ENCODE measurements around the gene LPAR5. TPM values are rescaled to one million over a fixed set of nuclear protein-coding genes. Genes with fewer than 3 reads are reported as not detected.
A peak's percentile ranks its signal among the peaks of the same experiment; 100 is the strongest.

Gene LPAR5
- total RNA-seq, 2 experiments from 2014 or later = 4.7 to 4.8 TPM

- ChIA-PET CTCF (interaction anchor here (0.6 to 1.3 kb wide), 2 partner anchors 27 to 184 kb away, joined by 3 read pairs; no protein-coding TSS in a partner anchor), POLR2A (no interaction called here)
- Mint-ChIP-seq H3K27me3 (no peaks in the 10 kb centered on the region), H3K4me3 (no peak overlapping the region), H3K27ac (no peak overlapping the region), H3K4me1 (ENCODE audit: low read depth) (no peaks in the 10 kb centered on the region), H3K36me3 (peaks cover 30% of the 10 kb centered on the region), H3K9me3 (no peaks in the 10 kb centered on the region)
- intact Hi-C loops (cut with micrococcal nuclease) = no loop called here
- DNase-seq = no peak
Measured at GRCh38 chr12:6652391-6652790, 16.6 kb upstream of the LPAR5 start.

- CTCF ChIA-PET = no interaction called here
- DNase-seq = no peak
- Mint-ChIP-seq H3K4me1 (ENCODE audit: low read depth) (peaks cover 5% of the 10 kb centered on the region), H3K9me3 (no peaks in the 10 kb centered on the region), H3K4me3 (no peak overlapping the region), H3K36me3 (peaks cover 34% of the 10 kb centered on the region), H3K27ac (no peak overlapping the region), H3K27me3 (no peaks in the 10 kb centered on the region)
- POLR2A ChIA-PET = no interaction called here
- intact Hi-C loops (cut with micrococcal nuclease) = no loop called here
Measured at GRCh38 chr12:6650832-6651231, 15.1 kb upstream of the LPAR5 start.

GRCh38 chr12:6647083-6647604 is 11.4 kb upstream of the LPAR5 start, which contains the start of gene ACRBP:
ACRBP (minus strand) TSS chr12:6647432; CDS start chr12:6647366, 66 bp downstream.
- ChIA-PET POLR2A (no interaction called here), CTCF (interaction anchor here (0.9 kb wide), 1 partner anchor 226 kb away, joined by 3 read pairs; the partner anchor contains the start of gene SPSB2)
- H3K27ac Mint-ChIP-seq = no peak within 1 kb of the TSS
- H3K9me3 Mint-ChIP-seq = peaks cover 18% of the 10 kb centered on the region
- DNase-seq = peak; percentile 53
- H3K36me3 Mint-ChIP-seq = peaks cover 38% of the 10 kb centered on the region
- H3K4me1 Mint-ChIP-seq (ENCODE audit: low read depth) = peaks cover 5% of the 10 kb centered on the region
- peak within 1 kb of the TSS; percentile 56 for H3K4me3 Mint-ChIP-seq
- no peaks in the 10 kb centered on the region for H3K27me3 Mint-ChIP-seq
- intact Hi-C loops (cut with micrococcal nuclease) = no loop called here

- Mint-ChIP-seq H3K4me3 (peak overlapping the region; percentile 56), H3K27me3 (no peaks in the 10 kb centered on the region), H3K27ac (no peak overlapping the region), H3K4me1 (ENCODE audit: low read depth) (peaks cover 5% of the 10 kb centered on the region), H3K9me3 (peaks cover 18% of the 10 kb centered on the region), H3K36me3 (peaks cover 35% of the 10 kb centered on the region)
- intact Hi-C loops (cut with micrococcal nuclease) = no loop called here
- ChIA-PET POLR2A (no interaction called here), CTCF (no interaction called here)
- DNase-seq = no peak
Measured at GRCh38 chr12:6646276-6647082, 10.7 kb upstream of the LPAR5 start.

GRCh38 chr12:6644903-6645302 is 9.1 kb upstream of the LPAR5 start:
- CTCF ChIA-PET = interaction anchor here (1.2 kb wide), 1 partner anchor 30 kb away, joined by 3 read pairs; no protein-coding TSS in a partner anchor
- H3K4me1 Mint-ChIP-seq (ENCODE audit: low read depth) = peaks cover 5% of the 10 kb centered on the region
- POLR2A ChIA-PET = no interaction called here
- H3K27ac Mint-ChIP-seq = no peak overlapping the region
- no peak for DNase-seq
- H3K4me3 Mint-ChIP-seq = no peak overlapping the region
- intact Hi-C loops (cut with micrococcal nuclease) = no loop called here
- peaks cover 18% of the 10 kb centered on the region for H3K9me3 Mint-ChIP-seq
- H3K36me3 Mint-ChIP-seq = peaks cover 28% of the 10 kb centered on the region
- no peaks in the 10 kb centered on the region for H3K27me3 Mint-ChIP-seq

GRCh38 chr12:6644257-6644596 is 8.5 kb upstream of the LPAR5 start:
- intact Hi-C loops (cut with micrococcal nuclease) = no loop called here
- Mint-ChIP-seq H3K36me3 (peaks cover 28% of the 10 kb centered on the region), H3K4me1 (ENCODE audit: low read depth) (peaks cover 5% of the 10 kb centered on the region), H3K4me3 (no peak overlapping the region), H3K9me3 (peaks cover 18% of the 10 kb centered on the region), H3K27ac (no peak overlapping the region), H3K27me3 (no peaks in the 10 kb centered on the region)
- POLR2A ChIA-PET = interaction anchor here (0.5 kb wide), 1 partner anchor 17 kb away, joined by 5 read pairs; no protein-coding TSS in a partner anchor
- CTCF ChIA-PET = interaction anchor here (1.2 kb wide), 1 partner anchor 30 kb away, joined by 3 read pairs; no protein-coding TSS in a partner anchor
- no peak for DNase-seq

GRCh38 chr12:6643569-6644256 is 8.0 kb upstream of the LPAR5 start:
- peaks cover 18% of the 10 kb centered on the region for H3K9me3 Mint-ChIP-seq
- peaks cover 28% of the 10 kb centered on the region for H3K36me3 Mint-ChIP-seq
- H3K27ac Mint-ChIP-seq = no peak overlapping the region

GRCh38 chr12:6641131-6641530 is 5.4 kb upstream of the LPAR5 start:
- H3K4me3 Mint-ChIP-seq = no peak overlapping the region

More at GRCh38 chr12:6643569-6644256, 8.0 kb upstream of the LPAR5 start:
- POLR2A ChIA-PET = interaction anchor here (0.5 kb wide), 1 partner anchor 17 kb away, joined by 5 read pairs; no protein-coding TSS in a partner anchor
- CTCF ChIA-PET = interaction anchor here (1.3 kb wide), 1 partner anchor 10 kb away, joined by 5 read pairs; no protein-coding TSS in a partner anchor
- DNase-seq = no peak
- H3K4me1 Mint-ChIP-seq (ENCODE audit: low read depth) = peaks cover 5% of the 10 kb centered on the region
- H3K27me3 Mint-ChIP-seq = no peaks in the 10 kb centered on the region
- intact Hi-C loops (cut with micrococcal nuclease) = no loop called here
- no peak overlapping the region for H3K4me3 Mint-ChIP-seq

GRCh38 chr12:6640497-6640896 is 4.7 kb upstream of the LPAR5 start:
- Mint-ChIP-seq H3K27ac (no peak overlapping the region), H3K9me3 (peaks cover 18% of the 10 kb centered on the region), H3K4me1 (ENCODE audit: low read depth) (peaks cover 8% of the 10 kb centered on the region), H3K36me3 (peaks cover 17% of the 10 kb centered on the region), H3K4me3 (no peak overlapping the region), H3K27me3 (no peaks in the 10 kb centered on the region)
- CTCF ChIA-PET = interaction anchor here (1.5 kb wide), 1 partner anchor 21 kb away, joined by 3 read pairs; no protein-coding TSS in a partner anchor
- POLR2A ChIA-PET = no interaction called here
- intact Hi-C loops (cut with micrococcal nuclease) = no loop called here
- DNase-seq = no peak

More at GRCh38 chr12:6641131-6641530, 5.4 kb upstream of the LPAR5 start:
- POLR2A ChIA-PET = no interaction called here
- Mint-ChIP-seq H3K27ac (no peak overlapping the region), H3K9me3 (peaks cover 18% of the 10 kb centered on the region), H3K4me1 (ENCODE audit: low read depth) (peaks cover 3% of the 10 kb centered on the region), H3K36me3 (peaks cover 17% of the 10 kb centered on the region), H3K27me3 (no peaks in the 10 kb centered on the region)
- DNase-seq = no peak
- CTCF ChIA-PET = interaction anchor here (1.5 kb wide), 1 partner anchor 21 kb away, joined by 3 read pairs; no protein-coding TSS in a partner anchor
- intact Hi-C loops (cut with micrococcal nuclease) = no loop called here

GRCh38 chr12:6639151-6639801 is 3.5 kb upstream of the LPAR5 start:
- Mint-ChIP-seq H3K4me1 (ENCODE audit: low read depth) (peaks cover 18% of the 10 kb centered on the region), H3K27ac (no peak overlapping the region), H3K36me3 (peaks cover 15% of the 10 kb centered on the region), H3K4me3 (no peak overlapping the region), H3K9me3 (peaks cover 12% of the 10 kb centered on the region), H3K27me3 (no peaks in the 10 kb centered on the region)
- ChIA-PET POLR2A (no interaction called here), CTCF (interaction anchor here (0.9 kb wide), 1 partner anchor 45 kb away, joined by 3 read pairs; no protein-coding TSS in a partner anchor)
- intact Hi-C loops (cut with micrococcal nuclease) = no loop called here
- DNase-seq = no peak

- DNase-seq = no peak
- intact Hi-C loops (cut with micrococcal nuclease) = no loop called here
- Mint-ChIP-seq H3K36me3 (peaks cover 5% of the 10 kb centered on the region), H3K4me1 (ENCODE audit: low read depth) (peaks cover 20% of the 10 kb centered on the region), H3K4me3 (no peak overlapping the region), H3K27ac (no peak overlapping the region), H3K27me3 (no peaks in the 10 kb centered on the region), H3K9me3 (peaks cover 3% of the 10 kb centered on the region)
- CTCF ChIA-PET = interaction anchor here (0.9 kb wide), 1 partner anchor 46 kb away, joined by 3 read pairs; no protein-coding TSS in a partner anchor
- POLR2A ChIA-PET = no interaction called here
Measured at GRCh38 chr12:6638305-6638704, 2.5 kb upstream of the LPAR5 start.
